Mesendoderm (in vitro differentiated cells): ENCODE measurements around the gene IL21.
"Not testable (repeated sequence)": the region's sequence is repeated elsewhere in the genome, so short reads cannot be mapped to it uniquely, and the experiment has no call there.

Experiments used
- DNase-seq: peaks from one replicate; pipeline ENCODE4 v3.0.0; 2013
- H2AK5ac ChIP-seq: 2 replicates; pipeline ENCODE4 v1.6.1; 2013; ENCODE audit warnings: low read length, inconsistent platforms
- H2BK120ac ChIP-seq: 2 replicates; pipeline ENCODE4 v1.6.1; 2013; ENCODE audit warnings: low read depth, mild to moderate bottlenecking, low read length, moderate library complexity, mixed read lengths
- H2BK15ac ChIP-seq: replicated peaks from 2 replicates; pipeline ENCODE4 v1.6.1; 2013; ENCODE audit warnings: low read depth, mild to moderate bottlenecking, moderate library complexity
- H2BK5ac ChIP-seq: 2 replicates; pipeline ENCODE4 v1.6.1; 2013; ENCODE audit warnings: low read length, inconsistent platforms
- H3K18ac ChIP-seq: 2 replicates; pipeline ENCODE4 v1.6.1; 2013; ENCODE audit warnings: mild to moderate bottlenecking, low read length, mixed read lengths
- H3K23ac ChIP-seq: one replicate; pipeline ENCODE4 v1.6.1; 2013; ENCODE audit warnings: low read length
- H3K27ac ChIP-seq: 2 replicates; pipeline ENCODE4 v1.5.1; 2013; ENCODE audit warnings: low read depth, mild to moderate bottlenecking, inconsistent platforms, low read length, moderate library complexity
- H3K27me3 ChIP-seq: 2 replicates; pipeline ENCODE4 v1.6.1; 2013; ENCODE audit warnings: low read length, control low read depth, mild to moderate bottlenecking, inconsistent platforms; ENCODE audit not compliant: insufficient read depth, poor library complexity
- H3K36me3 ChIP-seq: 2 replicates; pipeline ENCODE4 v1.6.1; 2013; ENCODE audit warnings: low read length, inconsistent platforms; ENCODE audit not compliant: control insufficient read depth, insufficient read depth
- H3K4ac ChIP-seq: one replicate; pipeline ENCODE4 v1.6.1; 2013; ENCODE audit warnings: low read depth, mild to moderate bottlenecking, low read length, moderate library complexity
- H3K4me1 ChIP-seq: 2 replicates; pipeline ENCODE4 v1.6.1; 2013; ENCODE audit warnings: low read depth, low read length, inconsistent platforms; ENCODE audit not compliant: control insufficient read depth
- H3K4me2 ChIP-seq: 2 replicates; pipeline ENCODE4 v1.6.1; 2013; ENCODE audit warnings: low read length
- H3K4me3 ChIP-seq: 2 replicates; pipeline ENCODE4 v1.5.1; 2013; ENCODE audit warnings: mild to moderate bottlenecking, low read length
- H3K56ac ChIP-seq: one replicate; pipeline ENCODE4 v1.6.1; 2013; ENCODE audit warnings: low read length
- H3K79me1 ChIP-seq: 2 replicates; pipeline ENCODE4 v1.6.1; 2013; ENCODE audit warnings: low read length, inconsistent platforms
- H3K79me2 ChIP-seq: 2 replicates; pipeline ENCODE4 v1.6.1; 2013; ENCODE audit warnings: mild to moderate bottlenecking, low read length; ENCODE audit not compliant: control insufficient read depth, insufficient read depth
- H3K9ac ChIP-seq: 2 replicates; pipeline ENCODE4 v1.6.1; 2013; ENCODE audit warnings: low read length, inconsistent platforms
- H4K5ac ChIP-seq: one replicate; pipeline ENCODE4 v1.6.1; 2013; ENCODE audit warnings: low read length
- H4K8ac ChIP-seq: one replicate; pipeline ENCODE4 v1.6.1; 2013; ENCODE audit warnings: low read depth, mild to moderate bottlenecking, control low read depth, low read length, moderate library complexity
- WGBS: extraction: QIAGEN DNeasy Blood & Tissue Kit; methylation state at CpG from one replicate; pipeline ENCODE4 v1.1.7; 2013; ENCODE audit warnings: low lambda C conversion rate, missing lambda C conversion rate; ENCODE audit not compliant: insufficient coverage; ENCODE audit errors: extremely low coverage; 5-methylcytosine and 5-hydroxymethylcytosine counted together

Gene IL21

GRCh38 chr4:122658377-122658776 is 37.5 kb upstream of the IL21 start:
- Histone ChIP-seq H3K27ac (no peak overlapping the region), H3K4me2 (no peak overlapping the region), H3K4me1 (no peaks in the 10 kb centered on the region), H3K4ac (no peak overlapping the region), H3K56ac (no peak overlapping the region), H3K36me3 (no peaks in the 10 kb centered on the region), H4K5ac (no peak overlapping the region), H2AK5ac (no peak overlapping the region), H3K9ac (no peak overlapping the region), H3K79me2 (no peaks in the 10 kb centered on the region), H3K4me3 (no peak overlapping the region), H4K8ac (no peak overlapping the region), H2BK5ac (no peak overlapping the region), H3K27me3 (no peaks in the 10 kb centered on the region), H3K18ac (no peak overlapping the region), H3K79me1 (no peaks in the 10 kb centered on the region), H2BK120ac (no peak overlapping the region), H2BK15ac (no peak overlapping the region), H3K23ac (no peak overlapping the region)
- 100% methylated on average over 1 of the region's 2 CpGs for WGBS
- DNase-seq = no peak

GRCh38 chr4:122657553-122657952 is 36.7 kb upstream of the IL21 start:
- no peak overlapping the region for H3K23ac ChIP-seq
- no peak overlapping the region for H3K9ac ChIP-seq
- H3K4me2 ChIP-seq = no peak overlapping the region
- H2BK120ac ChIP-seq = no peak overlapping the region
- no peak for DNase-seq
- H2BK15ac ChIP-seq = no peak overlapping the region
- H3K18ac ChIP-seq = no peak overlapping the region
- no peaks in the 10 kb centered on the region for H3K4me1 ChIP-seq
- no peak overlapping the region for H4K8ac ChIP-seq
- WGBS = no CpG with 5 or more reads among the region's 1 CpG
- H3K79me1 ChIP-seq = no peaks in the 10 kb centered on the region
- H4K5ac ChIP-seq = no peak overlapping the region
- no peaks in the 10 kb centered on the region for H3K36me3 ChIP-seq
- no peaks in the 10 kb centered on the region for H3K79me2 ChIP-seq
- no peak overlapping the region for H2AK5ac ChIP-seq
- no peak overlapping the region for H3K4me3 ChIP-seq
- no peak overlapping the region for H3K4ac ChIP-seq
- no peak overlapping the region for H3K27ac ChIP-seq
- H3K56ac ChIP-seq = no peak overlapping the region
- H2BK5ac ChIP-seq = no peak overlapping the region
- no peaks in the 10 kb centered on the region for H3K27me3 ChIP-seq

GRCh38 chr4:122656583-122656982 is 35.7 kb upstream of the IL21 start:
- not testable (repeated sequence) for H3K23ac ChIP-seq, DNase-seq, H4K5ac ChIP-seq, H3K4me3 ChIP-seq, H3K4ac ChIP-seq, H3K18ac ChIP-seq, H3K56ac ChIP-seq, H2BK15ac ChIP-seq, H3K79me1 ChIP-seq, H3K4me1 ChIP-seq, H4K8ac ChIP-seq, H2BK5ac ChIP-seq, H3K27me3 ChIP-seq, H3K4me2 ChIP-seq, H2AK5ac ChIP-seq, H3K36me3 ChIP-seq, H2BK120ac ChIP-seq, H3K79me2 ChIP-seq, H3K27ac ChIP-seq, H3K9ac ChIP-seq
- no CpG with 5 or more reads among the region's 5 CpGs for WGBS

- Histone ChIP-seq H3K79me1 (no peaks in the 10 kb centered on the region), H3K4ac (no peak overlapping the region), H4K8ac (no peak overlapping the region), H4K5ac (no peak overlapping the region), H2BK120ac (no peak overlapping the region), H2BK15ac (no peak overlapping the region), H3K4me2 (no peak overlapping the region), H3K79me2 (no peaks in the 10 kb centered on the region), H3K18ac (no peak overlapping the region), H3K27me3 (no peaks in the 10 kb centered on the region), H3K56ac (no peak overlapping the region), H3K23ac (no peak overlapping the region), H3K27ac (no peak overlapping the region), H3K9ac (no peak overlapping the region), H3K36me3 (no peaks in the 10 kb centered on the region), H2AK5ac (no peak overlapping the region), H3K4me3 (no peak overlapping the region), H2BK5ac (no peak overlapping the region), H3K4me1 (no peaks in the 10 kb centered on the region)
- peak; percentile 40 for DNase-seq
- WGBS = no CpG with 5 or more reads among the region's 3 CpGs
Observed at GRCh38 chr4:122652379-122652778, 31.5 kb upstream of the IL21 start.

- Histone ChIP-seq H4K5ac (no peak overlapping the region), H3K27ac (no peak overlapping the region), H2AK5ac (no peak overlapping the region), H3K23ac (no peak overlapping the region), H3K36me3 (no peaks in the 10 kb centered on the region), H3K56ac (no peak overlapping the region), H3K18ac (no peak overlapping the region), H2BK5ac (no peak overlapping the region), H3K79me2 (no peaks in the 10 kb centered on the region), H3K4me2 (no peak overlapping the region), H2BK120ac (no peak overlapping the region), H3K27me3 (no peaks in the 10 kb centered on the region), H3K79me1 (no peaks in the 10 kb centered on the region), H3K4ac (no peak overlapping the region), H2BK15ac (no peak overlapping the region), H3K9ac (no peak overlapping the region), H3K4me3 (no peak overlapping the region), H3K4me1 (no peaks in the 10 kb centered on the region), H4K8ac (no peak overlapping the region)
- no CpG with 5 or more reads among the region's 1 CpG for WGBS
- no peak for DNase-seq
Observed at GRCh38 chr4:122650148-122650547, 29.3 kb upstream of the IL21 start.

GRCh38 chr4:122647656-122648055 is 26.8 kb upstream of the IL21 start:
- DNase-seq = no peak
- H3K23ac ChIP-seq = no peak overlapping the region
- H3K79me1 ChIP-seq = no peaks in the 10 kb centered on the region
- no peaks in the 10 kb centered on the region for H3K79me2 ChIP-seq
- H3K4ac ChIP-seq = no peak overlapping the region
- H4K8ac ChIP-seq = no peak overlapping the region
- no peak overlapping the region for H2BK120ac ChIP-seq
- no peak overlapping the region for H3K56ac ChIP-seq
- H3K4me3 ChIP-seq = no peak overlapping the region
- no peak overlapping the region for H4K5ac ChIP-seq
- H2BK5ac ChIP-seq = no peak overlapping the region
- H3K4me2 ChIP-seq = no peak overlapping the region
- H3K9ac ChIP-seq = no peak overlapping the region
- H3K36me3 ChIP-seq = no peaks in the 10 kb centered on the region
- no CpG with 5 or more reads among the region's 3 CpGs for WGBS
- no peaks in the 10 kb centered on the region for H3K27me3 ChIP-seq
- H2AK5ac ChIP-seq = no peak overlapping the region
- no peak overlapping the region for H3K27ac ChIP-seq
- no peak overlapping the region for H2BK15ac ChIP-seq
- H3K18ac ChIP-seq = no peak overlapping the region
- no peaks in the 10 kb centered on the region for H3K4me1 ChIP-seq
